Adrenal gland (tissue), 5 donors: Measurements from ENCODE around the gene ATP5IF1.

Source experiments
- POLR2A ChIP-seq, 2 donors: fragments of 450-650 bp; IDR thresholded peaks; one replicate each; pipeline ENCODE4 v1.6.1; 2017; ENCODE audit warnings: antibody characterized with exemption in 2 of 2, mild to moderate bottlenecking in 2 of 2, moderate library complexity in 1 of 2
- TF ChIP-seq, protein P1 (sequence below), 6 experiments: fragments of 450-650 bp in 4 of 6; fragments of 200-600 bp in 2 of 6; sonication (generic) in 1 of 6; IDR thresholded peaks; 1 replicate in 5 of 6; 2 replicates in 1 of 6; pipeline versions ENCODE4 v1.5.1 to v1.8.0; 2016 to 2021; ENCODE audit warnings: antibody characterized with exemption in 6 of 6, mild to moderate bottlenecking in 2 of 6, moderate library complexity in 1 of 6
- donor health status: DM: no; HTN: no; CAD: no.

DNA sequence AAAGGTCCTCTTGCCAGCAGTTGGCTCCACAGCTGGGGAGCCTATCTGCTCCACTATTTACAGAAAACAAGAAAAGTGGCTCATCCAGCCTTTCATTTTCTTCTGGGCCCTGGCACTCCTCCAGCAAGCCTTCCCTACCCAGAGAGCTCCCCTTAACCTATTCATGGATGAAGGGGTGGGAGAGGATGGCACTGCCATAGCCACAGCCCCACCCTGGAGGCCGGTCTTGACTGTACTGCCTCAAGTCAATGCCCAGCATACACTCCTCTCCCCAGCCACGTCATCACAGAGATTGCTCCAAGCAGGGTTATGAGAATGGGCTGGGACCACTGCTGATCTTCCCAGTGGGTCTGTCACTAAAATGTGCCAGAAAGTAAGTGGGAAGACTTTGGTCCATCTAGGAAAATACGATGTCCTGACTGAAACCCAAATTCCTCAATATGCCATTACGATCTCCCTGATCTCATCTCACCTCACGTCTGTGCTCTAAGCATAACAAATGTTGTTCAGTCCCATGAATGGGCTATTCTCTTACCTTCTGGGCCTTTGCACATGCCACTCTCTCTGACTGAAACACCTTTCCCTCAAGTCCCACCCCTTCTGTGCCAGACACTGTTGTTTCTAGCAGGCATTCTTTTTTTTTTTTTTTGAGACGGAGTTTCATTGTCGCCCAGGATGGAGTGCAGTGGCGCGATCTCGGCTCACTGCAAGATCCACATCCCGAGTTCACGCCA, 38.1 kb upstream of the ATP5IF1 start:
- TF ChIP-seq POLR2A (IDR thresholded peaks at IDR 0.05): no peak
- TF ChIP-seq, protein P1, sequence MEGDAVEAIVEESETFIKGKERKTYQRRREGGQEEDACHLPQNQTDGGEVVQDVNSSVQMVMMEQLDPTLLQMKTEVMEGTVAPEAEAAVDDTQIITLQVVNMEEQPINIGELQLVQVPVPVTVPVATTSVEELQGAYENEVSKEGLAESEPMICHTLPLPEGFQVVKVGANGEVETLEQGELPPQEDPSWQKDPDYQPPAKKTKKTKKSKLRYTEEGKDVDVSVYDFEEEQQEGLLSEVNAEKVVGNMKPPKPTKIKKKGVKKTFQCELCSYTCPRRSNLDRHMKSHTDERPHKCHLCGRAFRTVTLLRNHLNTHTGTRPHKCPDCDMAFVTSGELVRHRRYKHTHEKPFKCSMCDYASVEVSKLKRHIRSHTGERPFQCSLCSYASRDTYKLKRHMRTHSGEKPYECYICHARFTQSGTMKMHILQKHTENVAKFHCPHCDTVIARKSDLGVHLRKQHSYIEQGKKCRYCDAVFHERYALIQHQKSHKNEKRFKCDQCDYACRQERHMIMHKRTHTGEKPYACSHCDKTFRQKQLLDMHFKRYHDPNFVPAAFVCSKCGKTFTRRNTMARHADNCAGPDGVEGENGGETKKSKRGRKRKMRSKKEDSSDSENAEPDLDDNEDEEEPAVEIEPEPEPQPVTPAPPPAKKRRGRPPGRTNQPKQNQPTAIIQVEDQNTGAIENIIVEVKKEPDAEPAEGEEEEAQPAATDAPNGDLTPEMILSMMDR (IDR thresholded peaks at IDR 0.05): no peak
